NCI-H748 treated with DMSO at 0.1 percent for 48 hours (cell line): ENCODE measurements around the gene ECEL1.

ENCODE experiments used
- DNase-seq: peaks from one replicate; lab custom pipeline; 2025; lab: John Stamatoyannopoulos, UW

The ECEL1 gene

GRCh38 chr2:232497348-232497747 is 9.7 kb upstream of the ECEL1 start:
- no peak for DNase-seq

GRCh38 chr2:232496501-232497270 is 9.1 kb upstream of the ECEL1 start:
- no peak for DNase-seq

- no peak for DNase-seq
Observed at GRCh38 chr2:232495292-232495691, 7.7 kb upstream of the ECEL1 start.

- no peak for DNase-seq
Observed at GRCh38 chr2:232494542-232494941, 6.9 kb upstream of the ECEL1 start.

GRCh38 chr2:232493701-232494474 is 6.3 kb upstream of the ECEL1 start:
- DNase-seq = no peak

- DNase-seq = no peak
Observed at GRCh38 chr2:232492963-232493700, 5.5 kb upstream of the ECEL1 start.

GRCh38 chr2:232492236-232492848 is 4.7 kb upstream of the ECEL1 start:
- DNase-seq = no peak

- DNase-seq = no peak
Observed at GRCh38 chr2:232491139-232491780, 3.6 kb upstream of the ECEL1 start.

- no peak for DNase-seq
Observed at GRCh38 chr2:232490221-232491138, 2.8 kb upstream of the ECEL1 start.

- no peak for DNase-seq
Observed at GRCh38 chr2:232489516-232490220, 2.0 kb upstream of the ECEL1 start.

GRCh38 chr2:232488721-232489300 is 1.2 kb upstream of the ECEL1 start:
- DNase-seq = no peak

GRCh38 chr2:232488097-232488711 is 570 bp upstream of the ECEL1 start:
- DNase-seq = no peak

GRCh38 chr2:232486558-232487384 is 863 bp downstream of the ECEL1 start:
- no peak for DNase-seq

GRCh38 chr2:232485757-232486557 is 1.7 kb downstream of the ECEL1 start:
- no peak for DNase-seq

- DNase-seq = no peak
Observed at GRCh38 chr2:232485348-232485756, 2.3 kb downstream of the ECEL1 start.

GRCh38 chr2:232484628-232485347 is 2.8 kb downstream of the ECEL1 start:
- no peak for DNase-seq
